GM12892 (cell line): ENCODE measurements around the gene RALGDS.

Experiments used
- POLR2A ChIP-seq: IDR thresholded peaks from 2 replicates; pipeline ENCODE4 v1.6.1; 2011; ENCODE audit warnings: low read depth, low read length, control low read depth
- POLR2AphosphoS5 ChIP-seq: IDR thresholded peaks from 2 replicates; pipeline ENCODE4 v1.6.1; 2011; ENCODE audit warnings: low read depth, low read length, control low read depth

DNA sequence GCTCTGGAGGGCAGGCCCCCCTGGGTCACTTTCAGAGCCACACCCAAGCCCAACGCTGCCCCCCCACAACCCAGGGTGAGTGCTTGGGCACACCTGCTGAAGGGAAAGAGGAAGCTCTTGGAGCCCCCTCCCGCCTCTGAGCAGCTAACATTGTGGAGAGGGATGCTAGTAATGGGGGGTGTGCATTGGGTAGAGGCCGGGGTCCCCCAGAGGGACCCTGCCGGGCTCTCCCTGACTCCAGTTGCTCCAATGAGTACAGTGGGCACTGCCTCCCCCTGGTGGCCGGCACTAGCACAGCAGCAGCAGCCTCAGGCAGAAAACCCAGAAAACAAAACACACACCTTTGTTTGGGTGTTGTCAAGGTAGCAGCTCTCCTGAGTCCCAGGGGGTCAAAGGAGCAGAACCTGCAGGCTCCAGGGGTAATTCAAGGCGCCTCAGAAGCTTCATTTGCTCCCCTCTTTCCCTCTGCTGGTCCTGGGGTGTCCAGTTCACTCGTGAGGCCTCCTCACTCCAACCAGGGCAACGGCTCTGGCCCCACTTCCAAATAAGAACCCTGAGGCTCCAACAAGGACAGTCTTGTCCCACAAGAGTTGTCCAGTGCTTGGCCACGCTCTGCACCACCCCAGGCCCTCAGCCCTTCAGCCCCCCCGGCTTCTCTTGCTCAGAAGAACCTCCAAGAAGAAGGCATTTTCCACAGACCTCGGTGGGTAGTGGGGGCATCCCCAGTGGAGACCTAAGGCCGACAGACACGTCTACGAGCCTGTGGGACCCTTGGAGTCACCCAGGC lies 26.6 kb upstream of the RALGDS start:
- no peak for TF ChIP-seq POLR2AphosphoS5
- TF ChIP-seq POLR2A = no peak
